ENCODE measurements around the gene CPLX1.

DNA sequence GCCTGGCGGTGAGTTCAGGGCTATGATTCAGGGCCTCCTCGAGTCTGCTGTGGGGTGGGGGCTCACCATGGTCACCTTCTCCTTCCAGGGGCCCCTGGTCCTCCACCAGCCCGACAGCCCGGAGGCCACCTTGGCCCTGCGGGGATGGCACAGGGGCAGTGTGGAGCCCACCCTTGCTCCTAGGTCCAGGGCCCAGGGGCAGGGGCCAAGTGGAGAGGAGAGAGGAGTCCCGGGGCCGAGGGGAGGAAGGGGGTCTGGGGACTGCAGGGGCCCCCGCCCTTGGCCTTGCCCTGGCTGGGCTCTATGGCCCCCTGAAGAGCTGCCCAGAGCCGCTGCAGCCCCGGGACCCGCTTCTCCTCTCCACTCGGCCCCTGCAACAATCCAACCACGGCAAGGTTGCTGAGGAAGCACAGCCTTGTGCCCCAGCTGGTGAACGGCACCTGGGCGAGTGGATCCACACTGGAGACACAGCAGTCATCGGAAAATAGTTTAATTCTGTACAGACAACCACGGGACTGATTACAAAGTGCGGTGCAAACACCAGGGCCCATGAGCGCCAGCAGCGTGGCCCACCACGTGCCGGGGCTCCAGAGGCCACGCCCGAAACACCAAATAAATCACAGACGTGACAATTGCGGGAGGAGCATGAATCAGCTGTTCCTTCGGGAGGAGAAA, 23.0 kb upstream of the CPLX1 start:
- TF ChIP-seq POLR2A (IDR thresholded peaks at IDR 0.05) (no peak), POLR2AphosphoS5 (IDR thresholded peaks at IDR 0.05) (no peak)
- TF ChIP-seq, protein P1, sequence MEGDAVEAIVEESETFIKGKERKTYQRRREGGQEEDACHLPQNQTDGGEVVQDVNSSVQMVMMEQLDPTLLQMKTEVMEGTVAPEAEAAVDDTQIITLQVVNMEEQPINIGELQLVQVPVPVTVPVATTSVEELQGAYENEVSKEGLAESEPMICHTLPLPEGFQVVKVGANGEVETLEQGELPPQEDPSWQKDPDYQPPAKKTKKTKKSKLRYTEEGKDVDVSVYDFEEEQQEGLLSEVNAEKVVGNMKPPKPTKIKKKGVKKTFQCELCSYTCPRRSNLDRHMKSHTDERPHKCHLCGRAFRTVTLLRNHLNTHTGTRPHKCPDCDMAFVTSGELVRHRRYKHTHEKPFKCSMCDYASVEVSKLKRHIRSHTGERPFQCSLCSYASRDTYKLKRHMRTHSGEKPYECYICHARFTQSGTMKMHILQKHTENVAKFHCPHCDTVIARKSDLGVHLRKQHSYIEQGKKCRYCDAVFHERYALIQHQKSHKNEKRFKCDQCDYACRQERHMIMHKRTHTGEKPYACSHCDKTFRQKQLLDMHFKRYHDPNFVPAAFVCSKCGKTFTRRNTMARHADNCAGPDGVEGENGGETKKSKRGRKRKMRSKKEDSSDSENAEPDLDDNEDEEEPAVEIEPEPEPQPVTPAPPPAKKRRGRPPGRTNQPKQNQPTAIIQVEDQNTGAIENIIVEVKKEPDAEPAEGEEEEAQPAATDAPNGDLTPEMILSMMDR (IDR thresholded peaks at IDR 0.05), result no peak
